Right lobe of liver (tissue), 4 donors: ENCODE results near the gene TNFAIP8L1.

Experiments used
- POLR2A ChIP-seq: fragments of 450-650 bp; IDR thresholded peaks from one replicate; pipeline ENCODE4 v1.6.1; 2017; ENCODE audit warnings: antibody characterized with exemption, mild to moderate bottlenecking
- TF ChIP-seq, protein P1 (sequence below), 4 donors: fragments of 200-600 bp in 3 of 4; fragments of 450-650 bp in 1 of 4; IDR thresholded peaks; one replicate each; pipeline versions ENCODE4 v1.5.1 to v1.8.0; 2016 to 2022; ENCODE audit warnings: antibody characterized with exemption in 4 of 4, mild to moderate bottlenecking in 2 of 4
- donor health status: DM: no; HTN: no; CAD: no.
- donor health status: DM: no; HTN: no; CAD: no.
- donor health status: DM: no; HTN: yes; CAD: no.

DNA sequence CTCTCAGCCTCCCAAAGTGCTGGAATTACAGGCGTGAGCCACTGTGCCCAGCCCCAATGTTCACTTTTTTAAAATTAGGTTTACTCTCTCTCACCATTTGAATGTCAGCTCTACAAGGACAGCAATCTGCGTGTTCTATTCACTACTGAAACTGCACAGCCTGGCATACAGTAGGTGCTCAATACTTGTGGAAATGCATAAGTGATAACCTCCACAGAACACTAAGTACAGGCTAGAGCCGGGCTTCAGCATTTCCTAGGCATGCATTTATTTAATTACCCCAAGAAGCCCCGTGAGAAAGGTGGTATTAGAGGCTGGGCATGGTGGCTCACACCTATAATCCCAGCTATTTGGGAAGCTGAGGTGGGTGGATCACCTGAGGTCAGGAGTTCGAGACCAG is 33.1 kb upstream of the TNFAIP8L1 start:
- TF ChIP-seq POLR2A: no peak
- TF ChIP-seq, protein P1, sequence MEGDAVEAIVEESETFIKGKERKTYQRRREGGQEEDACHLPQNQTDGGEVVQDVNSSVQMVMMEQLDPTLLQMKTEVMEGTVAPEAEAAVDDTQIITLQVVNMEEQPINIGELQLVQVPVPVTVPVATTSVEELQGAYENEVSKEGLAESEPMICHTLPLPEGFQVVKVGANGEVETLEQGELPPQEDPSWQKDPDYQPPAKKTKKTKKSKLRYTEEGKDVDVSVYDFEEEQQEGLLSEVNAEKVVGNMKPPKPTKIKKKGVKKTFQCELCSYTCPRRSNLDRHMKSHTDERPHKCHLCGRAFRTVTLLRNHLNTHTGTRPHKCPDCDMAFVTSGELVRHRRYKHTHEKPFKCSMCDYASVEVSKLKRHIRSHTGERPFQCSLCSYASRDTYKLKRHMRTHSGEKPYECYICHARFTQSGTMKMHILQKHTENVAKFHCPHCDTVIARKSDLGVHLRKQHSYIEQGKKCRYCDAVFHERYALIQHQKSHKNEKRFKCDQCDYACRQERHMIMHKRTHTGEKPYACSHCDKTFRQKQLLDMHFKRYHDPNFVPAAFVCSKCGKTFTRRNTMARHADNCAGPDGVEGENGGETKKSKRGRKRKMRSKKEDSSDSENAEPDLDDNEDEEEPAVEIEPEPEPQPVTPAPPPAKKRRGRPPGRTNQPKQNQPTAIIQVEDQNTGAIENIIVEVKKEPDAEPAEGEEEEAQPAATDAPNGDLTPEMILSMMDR (IDR thresholded peaks at IDR 0.05): no peak
